HepG2 (cell line): Measurements from ENCODE around the gene ODAD4. TPM values are rescaled to one million over a fixed set of nuclear protein-coding genes. Genes with fewer than 3 reads are reported as not detected.

Source experiments
- CBX2 ChIP-seq, 2 experiments: fragments of 200-600 bp in 1 of 2; sonication (generic); formaldehyde crosslinking in 1 of 2; IDR thresholded peaks; 2 replicates each; pipeline versions ENCODE4 v1.7.0 to v1.8.1; 2018 to 2022; ENCODE audit warnings: low read depth in 2 of 2, low read length in 1 of 2, mild to moderate bottlenecking in 1 of 2, missing genetic modification reagents in 1 of 2
- ETV5 ChIP-seq: IDR thresholded peaks from 2 replicates; pipeline ENCODE4 v1.6.1; 2018; ENCODE audit warnings: missing biosample characterization, missing genetic modification reagents, inconsistent platforms, borderline replicate concordance
- ISL2 ChIP-seq: sonication (generic); formaldehyde crosslinking; IDR thresholded peaks from 2 replicates; pipeline ENCODE4 v1.5.0; 2020; ENCODE audit warnings: missing genetic modification reagents
- MED8 ChIP-seq: sonication (generic); formaldehyde crosslinking; IDR thresholded peaks from 2 replicates; pipeline ENCODE4 v1.8.1; 2023; ENCODE audit warnings: mild to moderate bottlenecking, missing genetic modification reagents; ENCODE audit not compliant: insufficient replicate concordance
- NR2F1 ChIP-seq, 2 experiments: fragments of 450-650 bp in 1 of 2; formaldehyde crosslinking in 1 of 2; IDR thresholded peaks; 2 replicates each; pipeline versions ENCODE4 v1.5.0 to v1.6.1; 2016 to 2020; ENCODE audit warnings: mild to moderate bottlenecking in 1 of 2, missing compliant biosample characterization in 1 of 2, missing genetic modification reagents in 1 of 2, moderate library complexity in 1 of 2
- PAWR ChIP-seq: sonication (generic); formaldehyde crosslinking; IDR thresholded peaks from 2 replicates; pipeline ENCODE4 v1.4.0; 2020; ENCODE audit warnings: missing genetic modification reagents, mild to moderate bottlenecking, borderline replicate concordance
- PITX1 ChIP-seq: sonication (generic); formaldehyde crosslinking; IDR thresholded peaks from 2 replicates; pipeline ENCODE4 v1.5.1; 2020; ENCODE audit warnings: mild to moderate bottlenecking, missing genetic modification reagents
- POLR2G ChIP-seq: fragments of 200-400 bp; formaldehyde crosslinking; IDR thresholded peaks from 2 replicates; pipeline ENCODE4 v1.6.1; 2018; ENCODE audit warnings: mild to moderate bottlenecking, low read depth, low read length, moderate library complexity
- PRPF4 ChIP-seq: fragments of 200-400 bp; formaldehyde crosslinking; IDR thresholded peaks from 2 replicates; pipeline ENCODE4 v1.6.1; 2016; ENCODE audit warnings: low read length, low read depth; ENCODE audit not compliant: poor library complexity, severe bottlenecking
- REL ChIP-seq: sonication (generic); formaldehyde crosslinking; conservative IDR thresholded peaks from 2 replicates; pipeline ENCODE4 v1.8.0; 2022; ENCODE audit warnings: mild to moderate bottlenecking, missing genetic modification reagents, moderate library complexity
- RNF2 ChIP-seq: fragments of 450-650 bp; conservative IDR thresholded peaks from 2 replicates; pipeline ENCODE4 v1.6.1; 2016; ENCODE audit warnings: low read depth
- TEAD3 ChIP-seq: optimal IDR thresholded peaks from 2 replicates; pipeline ENCODE3; 2016; ENCODE audit warnings: borderline replicate concordance
- TGIF2 ChIP-seq: IDR thresholded peaks from 2 replicates; pipeline ENCODE4 v1.6.1; 2016; ENCODE audit warnings: control low read depth, missing compliant biosample characterization
- ZMYM2 ChIP-seq: sonication (generic); formaldehyde crosslinking; IDR thresholded peaks from 2 replicates; pipeline ENCODE4 v1.8.0; 2022; ENCODE audit warnings: mild to moderate bottlenecking, missing genetic modification reagents
- ZNF264 ChIP-seq: sonication (generic); formaldehyde crosslinking; IDR thresholded peaks from 2 replicates; pipeline ENCODE4 v1.4.0; 2020; ENCODE audit warnings: missing genetic modification reagents
- ZNF746 ChIP-seq: sonication (generic); formaldehyde crosslinking; IDR thresholded peaks from 2 replicates; pipeline ENCODE4 v1.8.0; 2022; ENCODE audit warnings: mild to moderate bottlenecking, missing genetic modification reagents
- ZNF777 ChIP-seq: sonication (generic); formaldehyde crosslinking; IDR thresholded peaks from 2 replicates; pipeline ENCODE4 v1.4.0; 2020; ENCODE audit warnings: missing genetic modification reagents
- ZSCAN21 ChIP-seq: sonication (generic); formaldehyde crosslinking; IDR thresholded peaks from 2 replicates; pipeline ENCODE4 v1.8.0; 2022; ENCODE audit warnings: mild to moderate bottlenecking, missing genetic modification reagents, moderate library complexity, borderline replicate concordance
- polyA plus RNA-seq, 8 experiments: library from polyadenylated mRNA; depleted of rRNA in 3 of 8; stranded (reverse) in 7 of 8; unstranded in 1 of 8; fragments of >200 nt; fragmentation: Illumina TruSeq in 4 of 8; extraction: Trizol in 4 of 8; gene quantifications; 2 replicates each; pipeline versions ENCODE4 v1.2.1 to v1.2.3, GENCODE V29; 2011 to 2016; ENCODE audit warnings: low read depth in 4 of 8, missing spikeins in 1 of 8, mixed read lengths in 1 of 8; ENCODE audit not compliant: insufficient read depth in 1 of 8
- total RNA-seq, 5 experiments: library from RNA; depleted of rRNA; stranded (reverse); fragments of >200 nt; fragmentation: Illumina TruSeq; extraction: Trizol; gene quantifications; 2 replicates each; pipeline ENCODE4 v1.2.3, GENCODE V29; 2016; ENCODE audit warnings: low read depth in 1 of 5
- TF ChIP-seq, protein P1 (sequence below): sonication (generic); formaldehyde crosslinking; IDR thresholded peaks from 2 replicates; pipeline ENCODE4 v1.9.0; 2021; ENCODE audit warnings: missing genetic modification reagents, borderline replicate concordance
- TF ChIP-seq, protein P2 (sequence below): sonication (generic); formaldehyde crosslinking; IDR thresholded peaks from 2 replicates; pipeline ENCODE4 v1.4.0; 2020; ENCODE audit warnings: missing genetic modification reagents
- TF ChIP-seq, protein P3 (sequence below): sonication (generic); formaldehyde crosslinking; IDR thresholded peaks from 2 replicates; pipeline ENCODE4 v1.4.0; 2020; ENCODE audit warnings: missing genetic modification reagents

ODAD4 gene
- total and polyA plus RNA-seq, 2 of the 13 experiments (the other 11 are each of a cell fraction or from before 2014, with no cell fraction given): 0.48 to 0.53 TPM

- TF ChIP-seq, protein P1, sequence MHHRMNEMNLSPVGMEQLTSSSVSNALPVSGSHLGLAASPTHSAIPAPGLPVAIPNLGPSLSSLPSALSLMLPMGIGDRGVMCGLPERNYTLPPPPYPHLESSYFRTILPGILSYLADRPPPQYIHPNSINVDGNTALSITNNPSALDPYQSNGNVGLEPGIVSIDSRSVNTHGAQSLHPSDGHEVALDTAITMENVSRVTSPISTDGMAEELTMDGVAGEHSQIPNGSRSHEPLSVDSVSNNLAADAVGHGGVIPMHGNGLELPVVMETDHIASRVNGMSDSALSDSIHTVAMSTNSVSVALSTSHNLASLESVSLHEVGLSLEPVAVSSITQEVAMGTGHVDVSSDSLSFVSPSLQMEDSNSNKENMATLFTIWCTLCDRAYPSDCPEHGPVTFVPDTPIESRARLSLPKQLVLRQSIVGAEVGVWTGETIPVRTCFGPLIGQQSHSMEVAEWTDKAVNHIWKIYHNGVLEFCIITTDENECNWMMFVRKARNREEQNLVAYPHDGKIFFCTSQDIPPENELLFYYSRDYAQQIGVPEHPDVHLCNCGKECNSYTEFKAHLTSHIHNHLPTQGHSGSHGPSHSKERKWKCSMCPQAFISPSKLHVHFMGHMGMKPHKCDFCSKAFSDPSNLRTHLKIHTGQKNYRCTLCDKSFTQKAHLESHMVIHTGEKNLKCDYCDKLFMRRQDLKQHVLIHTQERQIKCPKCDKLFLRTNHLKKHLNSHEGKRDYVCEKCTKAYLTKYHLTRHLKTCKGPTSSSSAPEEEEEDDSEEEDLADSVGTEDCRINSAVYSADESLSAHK (CRISPR knock-in tag): no peak
- TF ChIP-seq NR2F1 (CRISPR knock-in tag; IDR thresholded peaks at IDR 0.05): peak; percentile 55 to 69; a peak in 2 of 4 replicates
- TF ChIP-seq RNF2: no peak
- no peak for TF ChIP-seq ZNF777 (CRISPR knock-in tag)
- no peak for TF ChIP-seq POLR2G
- TF ChIP-seq MED8 (CRISPR knock-in tag): no peak
- 0 out of 2 replicates have a peak, but pooled peaks have one; percentile 24 for TF ChIP-seq ISL2 (CRISPR knock-in tag)
- peak; percentile 57 for TF ChIP-seq TEAD3 (CRISPR knock-in tag)
- no peak for TF ChIP-seq PAWR (CRISPR knock-in tag)
- TF ChIP-seq REL (CRISPR knock-in tag): no peak
- no peak for TF ChIP-seq PRPF4
- no peak for TF ChIP-seq PITX1 (CRISPR knock-in tag)
- no peak for TF ChIP-seq CBX2 (IDR thresholded peaks at IDR 0.05; ENCODE audit: low read depth, low read length)
- TF ChIP-seq CBX2 (CRISPR knock-in tag; IDR thresholded peaks at IDR 0.05; ENCODE audit: low read depth): no peak
- no peak; the same call in 1 of the 2 replicates for TF ChIP-seq ZSCAN21 (CRISPR knock-in tag)
- no peak for TF ChIP-seq ETV5 (CRISPR knock-in tag)
- no peak for TF ChIP-seq ZNF264
- TF ChIP-seq TGIF2: peak; percentile 52; the same call in 1 of the 2 replicates
- TF ChIP-seq, protein P2, sequence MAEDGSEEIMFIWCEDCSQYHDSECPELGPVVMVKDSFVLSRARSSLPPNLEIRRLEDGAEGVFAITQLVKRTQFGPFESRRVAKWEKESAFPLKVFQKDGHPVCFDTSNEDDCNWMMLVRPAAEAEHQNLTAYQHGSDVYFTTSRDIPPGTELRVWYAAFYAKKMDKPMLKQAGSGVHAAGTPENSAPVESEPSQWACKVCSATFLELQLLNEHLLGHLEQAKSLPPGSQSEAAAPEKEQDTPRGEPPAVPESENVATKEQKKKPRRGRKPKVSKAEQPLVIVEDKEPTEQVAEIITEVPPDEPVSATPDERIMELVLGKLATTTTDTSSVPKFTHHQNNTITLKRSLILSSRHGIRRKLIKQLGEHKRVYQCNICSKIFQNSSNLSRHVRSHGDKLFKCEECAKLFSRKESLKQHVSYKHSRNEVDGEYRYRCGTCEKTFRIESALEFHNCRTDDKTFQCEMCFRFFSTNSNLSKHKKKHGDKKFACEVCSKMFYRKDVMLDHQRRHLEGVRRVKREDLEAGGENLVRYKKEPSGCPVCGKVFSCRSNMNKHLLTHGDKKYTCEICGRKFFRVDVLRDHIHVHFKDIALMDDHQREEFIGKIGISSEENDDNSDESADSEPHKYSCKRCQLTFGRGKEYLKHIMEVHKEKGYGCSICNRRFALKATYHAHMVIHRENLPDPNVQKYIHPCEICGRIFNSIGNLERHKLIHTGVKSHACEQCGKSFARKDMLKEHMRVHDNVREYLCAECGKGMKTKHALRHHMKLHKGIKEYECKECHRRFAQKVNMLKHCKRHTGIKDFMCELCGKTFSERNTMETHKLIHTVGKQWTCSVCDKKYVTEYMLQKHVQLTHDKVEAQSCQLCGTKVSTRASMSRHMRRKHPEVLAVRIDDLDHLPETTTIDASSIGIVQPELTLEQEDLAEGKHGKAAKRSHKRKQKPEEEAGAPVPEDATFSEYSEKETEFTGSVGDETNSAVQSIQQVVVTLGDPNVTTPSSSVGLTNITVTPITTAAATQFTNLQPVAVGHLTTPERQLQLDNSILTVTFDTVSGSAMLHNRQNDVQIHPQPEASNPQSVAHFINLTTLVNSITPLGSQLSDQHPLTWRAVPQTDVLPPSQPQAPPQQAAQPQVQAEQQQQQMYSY (CRISPR knock-in tag): no peak
- TF ChIP-seq ZNF746 (CRISPR knock-in tag): no peak
- TF ChIP-seq, protein P3, sequence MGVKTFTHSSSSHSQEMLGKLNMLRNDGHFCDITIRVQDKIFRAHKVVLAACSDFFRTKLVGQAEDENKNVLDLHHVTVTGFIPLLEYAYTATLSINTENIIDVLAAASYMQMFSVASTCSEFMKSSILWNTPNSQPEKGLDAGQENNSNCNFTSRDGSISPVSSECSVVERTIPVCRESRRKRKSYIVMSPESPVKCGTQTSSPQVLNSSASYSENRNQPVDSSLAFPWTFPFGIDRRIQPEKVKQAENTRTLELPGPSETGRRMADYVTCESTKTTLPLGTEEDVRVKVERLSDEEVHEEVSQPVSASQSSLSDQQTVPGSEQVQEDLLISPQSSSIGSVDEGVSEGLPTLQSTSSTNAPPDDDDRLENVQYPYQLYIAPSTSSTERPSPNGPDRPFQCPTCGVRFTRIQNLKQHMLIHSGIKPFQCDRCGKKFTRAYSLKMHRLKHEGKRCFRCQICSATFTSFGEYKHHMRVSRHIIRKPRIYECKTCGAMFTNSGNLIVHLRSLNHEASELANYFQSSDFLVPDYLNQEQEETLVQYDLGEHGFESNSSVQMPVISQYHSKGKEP (CRISPR knock-in tag): no peak
- TF ChIP-seq ZMYM2 (CRISPR knock-in tag): no peak
Observed at GRCh38 chr17:41962768-41963434, 32.5 kb downstream of the ODAD4 start (continued).
